K562 (cell line): ENCODE results near the gene RPS8. TPM values are rescaled to one million over a fixed set of nuclear protein-coding genes. Genes with fewer than 3 reads are reported as not detected.

ENCODE experiments used
- BHLHE40 ChIP-seq: IDR thresholded peaks from 2 replicates; pipeline ENCODE4 v1.6.1; 2011; ENCODE audit warnings: low read length, improper control_type of control experiment
- CBX1 ChIP-seq: sonication (generic); IDR thresholded peaks from 2 replicates; pipeline ENCODE4 v1.6.1; 2016; ENCODE audit warnings: antibody characterized with exemption, low read depth, mild to moderate bottlenecking
- CHD1 ChIP-seq: fragments of 200-600 bp; sonication (generic); IDR thresholded peaks from one replicate; pipeline ENCODE4 v1.6.1; 2012; ENCODE audit warnings: mild to moderate bottlenecking, moderate library complexity, low read length, inconsistent platforms
- COPS2 ChIP-seq: fragments of 450-650 bp; conservative IDR thresholded peaks from 2 replicates; pipeline ENCODE4 v1.6.1; 2016; ENCODE audit warnings: mild to moderate bottlenecking, moderate library complexity
- FOXJ2 ChIP-seq: fragments of 200-800 bp; sonication (Bioruptor generic); IDR thresholded peaks from 2 replicates; pipeline ENCODE4 v1.6.1; 2016; ENCODE audit warnings: missing genetic modification characterization, missing compliant biosample characterization
- GABPB1 ChIP-seq: sonication (generic); formaldehyde crosslinking; IDR thresholded peaks from 2 replicates; pipeline ENCODE4 v1.8.0; 2022; ENCODE audit warnings: mild to moderate bottlenecking, missing genetic modification reagents
- HDAC8 ChIP-seq: fragments of 450-650 bp; IDR thresholded peaks from 2 replicates; pipeline ENCODE4 v1.6.1; 2016; ENCODE audit warnings: mild to moderate bottlenecking, missing genetic modification characterization, moderate library complexity, missing compliant biosample characterization
- HIVEP1 ChIP-seq: fragments of 250-450 bp; sonication (Bioruptor Pico); IDR thresholded peaks from 2 replicates; pipeline ENCODE4 v1.4.0; 2020; ENCODE audit warnings: mild to moderate bottlenecking
- KLF16 ChIP-seq: IDR thresholded peaks from 2 replicates; pipeline ENCODE4 v1.6.1; 2016; ENCODE audit warnings: antibody characterized with exemption
- NR2C1 ChIP-seq, 2 experiments: fragments of 450-650 bp; IDR thresholded peaks; 2 replicates each; pipeline ENCODE4 v1.6.1; 2017; ENCODE audit warnings: mild to moderate bottlenecking in 2 of 2, antibody characterized with exemption in 1 of 2, inconsistent platforms in 1 of 2, missing compliant biosample characterization in 1 of 2, missing genetic modification characterization in 1 of 2
- POLR2H ChIP-seq: IDR thresholded peaks from 2 replicates; pipeline ENCODE4 v1.6.1; 2016; ENCODE audit warnings: missing genetic modification characterization, low read depth, mild to moderate bottlenecking, control low read depth, missing compliant biosample characterization, moderate library complexity
- SIN3A ChIP-seq, 2 experiments: fragments of 150-350 bp in 1 of 2; IDR thresholded peaks; 2 replicates each; pipeline ENCODE4 v1.6.1; 2011 to 2016; ENCODE audit warnings: borderline replicate concordance in 2 of 2, low read depth in 2 of 2, low read length in 2 of 2, mild to moderate bottlenecking in 2 of 2, moderate library complexity in 2 of 2; ENCODE audit not compliant: control insufficient read depth in 1 of 2
- SIX5 ChIP-seq, 2 experiments: IDR thresholded peaks; 2 replicates each; pipeline ENCODE4 v1.6.1; 2011; ENCODE audit warnings: low read length in 2 of 2, borderline replicate concordance in 1 of 2, low read depth in 1 of 2, mild to moderate bottlenecking in 1 of 2, moderate library complexity in 1 of 2; ENCODE audit not compliant: insufficient read depth in 1 of 2
- SRSF7 ChIP-seq: fragments of 200-400 bp; formaldehyde crosslinking; optimal IDR thresholded peaks from 2 replicates; pipeline ENCODE3; 2017; ENCODE audit warnings: mild to moderate bottlenecking, low read depth, low read length
- TRIM24 ChIP-seq, 2 experiments: fragments of 450-650 bp; IDR thresholded peaks; 2 replicates each; pipeline ENCODE4 v1.6.1; 2016
- ZNF12 ChIP-seq: sonication (generic); formaldehyde crosslinking; IDR thresholded peaks from 2 replicates; pipeline ENCODE4 v1.4.0; 2020; ENCODE audit warnings: mild to moderate bottlenecking, missing genetic modification reagents
- ZNF23 ChIP-seq: fragments of 250-450 bp; sonication (Bioruptor Pico); IDR thresholded peaks from 2 replicates; pipeline ENCODE4 v1.4.0; 2020; ENCODE audit warnings: mild to moderate bottlenecking
- ZNF444 ChIP-seq: fragments of 250-450 bp; sonication (Bioruptor Pico); IDR thresholded peaks from 2 replicates; pipeline ENCODE4 v1.4.0; 2020; ENCODE audit warnings: mild to moderate bottlenecking, moderate library complexity
- ZNF644 ChIP-seq: fragments of 200-800 bp; sonication (Bioruptor generic); IDR thresholded peaks from 2 replicates; pipeline ENCODE4 v1.6.1; 2016; ENCODE audit warnings: low read depth, missing genetic modification characterization, missing compliant biosample characterization
- ZNF707 ChIP-seq: fragments of 250-450 bp; sonication (Bioruptor Pico); conservative IDR thresholded peaks from 2 replicates; pipeline ENCODE4 v1.8.0; 2022; ENCODE audit warnings: inconsistent platforms, mild to moderate bottlenecking, moderate library complexity
- ZNF717 ChIP-seq: fragments of 250-450 bp; sonication (Bioruptor Pico); IDR thresholded peaks from 2 replicates; pipeline ENCODE4 v1.5.0; 2021
- ZSCAN29 ChIP-seq: fragments of 450-650 bp; IDR thresholded peaks from 2 replicates; pipeline ENCODE4 v1.6.1; 2017
- polyA plus RNA-seq, 8 experiments: library from polyadenylated mRNA; depleted of rRNA in 4 of 8; stranded (reverse) in 5 of 8; unstranded in 3 of 8; fragments of >200 nt; fragmentation: Nextera tagmentation in 2 of 8; fragmentation: Illumina TruSeq in 1 of 8; extraction: Ambion mirVana in 2 of 8; extraction: Trizol in 1 of 8; gene quantifications; 2 replicates each; pipeline versions ENCODE4 v1.2.1 to v1.2.3, GENCODE V29; 2011 to 2014; ENCODE audit warnings: inconsistent platforms in 1 of 8, missing spikeins in 1 of 8
- total RNA-seq, 7 experiments: library from RNA; depleted of rRNA in 6 of 7; stranded (reverse); fragments of >200 nt in 6 of 7; fragmentation: Illumina TruSeq in 2 of 7; extraction: Trizol in 2 of 7; gene quantifications; 2 replicates each; pipeline versions ENCODE4 v1.2.1 to v1.2.3, GENCODE V29; 2011 to 2021; ENCODE audit warnings: low replicate concordance in 1 of 7
- TF ChIP-seq, protein P1 (sequence below), 2 experiments: fragments of 150-350 bp in 1 of 2; IDR thresholded peaks; 2 replicates each; pipeline ENCODE4 v1.6.1; 2012 to 2016; ENCODE audit warnings: low read depth in 2 of 2, low read length in 2 of 2, mild to moderate bottlenecking in 1 of 2, moderate library complexity in 1 of 2
- TF ChIP-seq, protein P2 (sequence below): fragments of 250-450 bp; sonication (Bioruptor Pico); IDR thresholded peaks from 2 replicates; pipeline ENCODE4 v1.9.0; 2021; ENCODE audit warnings: mild to moderate bottlenecking, inconsistent platforms

The RPS8 gene
- total and polyA plus RNA-seq, 9 of the 15 experiments (the other 6 are each of a cell fraction or from before 2014, with no cell fraction given) = 2,431 to 4,168 (median 3,109) TPM

DNA sequence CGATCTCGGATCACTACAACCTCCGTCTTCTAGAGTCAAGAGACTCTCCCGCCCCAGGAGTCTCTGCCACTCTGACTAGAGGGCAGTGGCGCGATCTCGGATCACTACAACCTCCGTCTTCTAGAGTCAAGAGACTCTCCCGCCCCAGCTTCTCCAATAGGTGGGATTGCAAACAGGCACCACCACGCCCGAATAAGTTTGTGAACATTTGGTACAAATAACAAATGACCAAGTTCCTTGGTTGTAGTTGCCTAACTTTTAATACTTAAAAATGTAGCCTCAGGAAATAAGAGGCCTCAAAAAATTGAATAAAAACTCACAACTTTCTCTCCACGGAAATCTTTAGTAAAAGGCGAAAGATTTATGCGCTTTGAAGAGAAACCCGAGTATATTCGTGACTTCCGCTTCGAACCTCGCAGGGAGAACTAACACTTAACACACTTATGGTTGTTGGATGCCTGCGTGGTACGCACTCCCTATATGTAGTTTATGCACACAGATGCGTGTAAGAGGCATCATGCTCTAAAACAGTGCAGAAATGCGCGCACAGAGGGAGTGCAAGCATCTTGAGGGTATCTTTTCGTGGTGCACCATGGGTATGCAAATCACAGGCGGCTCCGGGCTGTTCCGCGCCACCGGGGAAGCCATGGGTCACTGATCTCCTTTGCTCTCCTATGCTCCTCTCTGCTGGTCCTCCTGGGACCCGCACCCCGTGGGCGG lies 44.4 kb downstream of the RPS8 start (continued):
- TF ChIP-seq ZNF644 = peak; percentile 65; the same call in 1 of the 2 replicates
- peak; percentile 74 for TF ChIP-seq GABPB1 (CRISPR knock-in tag)
- peak; percentile 57; the same call in 1 of the 2 replicates for TF ChIP-seq HIVEP1 (CRISPR knock-in tag)
- no peak; the same call in 1 of the 2 replicates for TF ChIP-seq BHLHE40
- no peak for TF ChIP-seq ZNF23
- TF ChIP-seq, protein P1, sequence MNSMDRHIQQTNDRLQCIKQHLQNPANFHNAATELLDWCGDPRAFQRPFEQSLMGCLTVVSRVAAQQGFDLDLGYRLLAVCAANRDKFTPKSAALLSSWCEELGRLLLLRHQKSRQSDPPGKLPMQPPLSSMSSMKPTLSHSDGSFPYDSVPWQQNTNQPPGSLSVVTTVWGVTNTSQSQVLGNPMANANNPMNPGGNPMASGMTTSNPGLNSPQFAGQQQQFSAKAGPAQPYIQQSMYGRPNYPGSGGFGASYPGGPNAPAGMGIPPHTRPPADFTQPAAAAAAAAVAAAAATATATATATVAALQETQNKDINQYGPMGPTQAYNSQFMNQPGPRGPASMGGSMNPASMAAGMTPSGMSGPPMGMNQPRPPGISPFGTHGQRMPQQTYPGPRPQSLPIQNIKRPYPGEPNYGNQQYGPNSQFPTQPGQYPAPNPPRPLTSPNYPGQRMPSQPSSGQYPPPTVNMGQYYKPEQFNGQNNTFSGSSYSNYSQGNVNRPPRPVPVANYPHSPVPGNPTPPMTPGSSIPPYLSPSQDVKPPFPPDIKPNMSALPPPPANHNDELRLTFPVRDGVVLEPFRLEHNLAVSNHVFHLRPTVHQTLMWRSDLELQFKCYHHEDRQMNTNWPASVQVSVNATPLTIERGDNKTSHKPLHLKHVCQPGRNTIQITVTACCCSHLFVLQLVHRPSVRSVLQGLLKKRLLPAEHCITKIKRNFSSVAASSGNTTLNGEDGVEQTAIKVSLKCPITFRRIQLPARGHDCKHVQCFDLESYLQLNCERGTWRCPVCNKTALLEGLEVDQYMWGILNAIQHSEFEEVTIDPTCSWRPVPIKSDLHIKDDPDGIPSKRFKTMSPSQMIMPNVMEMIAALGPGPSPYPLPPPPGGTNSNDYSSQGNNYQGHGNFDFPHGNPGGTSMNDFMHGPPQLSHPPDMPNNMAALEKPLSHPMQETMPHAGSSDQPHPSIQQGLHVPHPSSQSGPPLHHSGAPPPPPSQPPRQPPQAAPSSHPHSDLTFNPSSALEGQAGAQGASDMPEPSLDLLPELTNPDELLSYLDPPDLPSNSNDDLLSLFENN (IDR thresholded peaks at IDR 0.05; ENCODE audit: low read depth in 2 of 2, low read length in 2 of 2) = peak in 1 of 2 experiments; percentile 99; a peak in 2 of 4 replicates
- no peak for TF ChIP-seq SRSF7
- peak; percentile 82 for TF ChIP-seq FOXJ2
- no peak for TF ChIP-seq COPS2
- TF ChIP-seq NR2C1 (IDR thresholded peaks at IDR 0.05) = peak; percentile 62; the same call in 1 of the 2 replicates
- TF ChIP-seq NR2C1 (tag; IDR thresholded peaks at IDR 0.05) = peak; percentile 74
- no peak for TF ChIP-seq CHD1
- TF ChIP-seq, protein P2, sequence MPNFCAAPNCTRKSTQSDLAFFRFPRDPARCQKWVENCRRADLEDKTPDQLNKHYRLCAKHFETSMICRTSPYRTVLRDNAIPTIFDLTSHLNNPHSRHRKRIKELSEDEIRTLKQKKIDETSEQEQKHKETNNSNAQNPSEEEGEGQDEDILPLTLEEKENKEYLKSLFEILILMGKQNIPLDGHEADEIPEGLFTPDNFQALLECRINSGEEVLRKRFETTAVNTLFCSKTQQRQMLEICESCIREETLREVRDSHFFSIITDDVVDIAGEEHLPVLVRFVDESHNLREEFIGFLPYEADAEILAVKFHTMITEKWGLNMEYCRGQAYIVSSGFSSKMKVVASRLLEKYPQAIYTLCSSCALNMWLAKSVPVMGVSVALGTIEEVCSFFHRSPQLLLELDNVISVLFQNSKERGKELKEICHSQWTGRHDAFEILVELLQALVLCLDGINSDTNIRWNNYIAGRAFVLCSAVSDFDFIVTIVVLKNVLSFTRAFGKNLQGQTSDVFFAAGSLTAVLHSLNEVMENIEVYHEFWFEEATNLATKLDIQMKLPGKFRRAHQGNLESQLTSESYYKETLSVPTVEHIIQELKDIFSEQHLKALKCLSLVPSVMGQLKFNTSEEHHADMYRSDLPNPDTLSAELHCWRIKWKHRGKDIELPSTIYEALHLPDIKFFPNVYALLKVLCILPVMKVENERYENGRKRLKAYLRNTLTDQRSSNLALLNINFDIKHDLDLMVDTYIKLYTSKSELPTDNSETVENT (CRISPR knock-in tag) = peak; percentile 97
- TF ChIP-seq ZNF717 = peak; percentile 95
- peak; percentile 80; the same call in 1 of the 2 replicates for TF ChIP-seq ZSCAN29
- peak; percentile 56 for TF ChIP-seq KLF16
- peak; percentile 34 to 72 for TF ChIP-seq TRIM24 (IDR thresholded peaks at IDR 0.05)
- peak; percentile 85 for TF ChIP-seq ZNF444
- peak; percentile 100 for TF ChIP-seq CBX1
- TF ChIP-seq SIN3A (IDR thresholded peaks at IDR 0.05; ENCODE audit: borderline replicate concordance in 2 of 2, control insufficient read depth in 1 of 2, low read depth in 2 of 2, low read length in 2 of 2) = peak; percentile 94 to 97
- peak; percentile 46; the same call in 1 of the 2 replicates for TF ChIP-seq ZNF12
- TF ChIP-seq POLR2H (tag) = peak; percentile 100
- no peak; the same call in 1 of the 2 replicates for TF ChIP-seq HDAC8
- TF ChIP-seq ZNF707 (CRISPR knock-in tag) = no peak
- no peak; a peak in 1 of 4 replicates for TF ChIP-seq SIX5 (IDR thresholded peaks at IDR 0.05; ENCODE audit: borderline replicate concordance in 1 of 2, insufficient read depth in 1 of 2, low read depth in 1 of 2, low read length in 2 of 2)
